DND-41 (cell line): ENCODE data around the gene PACRG.

Source experiments
- ATAC-seq: fragments of 200-7000 bp; cut with Tn5 transposase; 3 replicates; pipeline ENCODE4 v1.9.1; 2021; ENCODE audit warnings: low read depth; ENCODE audit not compliant: insufficient read depth
- DNase-seq: peaks from one replicate; pipeline ENCODE4 v3.0.0-alpha.2; 2020
- H2AFZ ChIP-seq: 2 replicates; pipeline ENCODE4 v1.6.0; 2012; ENCODE audit warnings: low read depth, low read length
- H3K27ac ChIP-seq: 2 replicates; pipeline ENCODE4 v1.5.1; 2012; ENCODE audit warnings: low read length, inconsistent platforms
- H3K27me3 ChIP-seq: fragments of 200-600 bp; sonication (generic); 2 replicates; pipeline ENCODE4 v1.6.0; 2012; ENCODE audit warnings: low read length, mild to moderate bottlenecking, inconsistent platforms; ENCODE audit not compliant: insufficient read depth, poor library complexity
- H3K36me3 ChIP-seq: 2 replicates; pipeline ENCODE4 v1.5.1; 2012; ENCODE audit warnings: low read length, inconsistent platforms; ENCODE audit not compliant: insufficient read depth
- H3K4me1 ChIP-seq: 2 replicates; pipeline ENCODE4 v1.5.1; 2012; ENCODE audit warnings: mild to moderate bottlenecking, low read length; ENCODE audit not compliant: insufficient read depth
- H3K4me2 ChIP-seq: 2 replicates; pipeline ENCODE4 v1.6.0; 2012; ENCODE audit warnings: mild to moderate bottlenecking, moderate library complexity, low read length, inconsistent platforms; ENCODE audit not compliant: insufficient read depth
- H3K4me3 ChIP-seq, 2 experiments: fragments of 200-600 bp in 1 of 2; shearing (Covaris generic) in 1 of 2; 2 replicates each; pipeline ENCODE4 v1.5.1; 2012 to 2016; ENCODE audit warnings: inconsistent platforms in 2 of 2, low read length in 2 of 2, mild to moderate bottlenecking in 2 of 2, low read depth in 1 of 2, moderate library complexity in 1 of 2
- H3K79me2 ChIP-seq: 2 replicates; pipeline ENCODE4 v1.6.0; 2012; ENCODE audit warnings: low read length, inconsistent platforms; ENCODE audit not compliant: insufficient read depth
- H3K9ac ChIP-seq: 2 replicates; pipeline ENCODE4 v1.6.0; 2012; ENCODE audit warnings: low read depth, mild to moderate bottlenecking, inconsistent platforms, low read length, moderate library complexity
- H3K9me3 ChIP-seq: 2 replicates; pipeline ENCODE4 v1.5.1; 2012; ENCODE audit warnings: low read length, moderate library complexity, mild to moderate bottlenecking, inconsistent platforms; ENCODE audit not compliant: insufficient read depth, severe bottlenecking
- H4K20me1 ChIP-seq: 2 replicates; pipeline ENCODE4 v1.6.0; 2012; ENCODE audit warnings: low read length; ENCODE audit not compliant: insufficient read depth
- CTCF ChIP-seq: IDR thresholded peaks from 2 replicates; pipeline ENCODE4 v1.5.1; 2012; ENCODE audit warnings: borderline replicate concordance, low read length, moderate library complexity, mild to moderate bottlenecking; ENCODE audit not compliant: poor library complexity, severe bottlenecking; ENCODE audit errors: extremely low read depth
- EZH2 ChIP-seq: IDR thresholded peaks from 3 replicates; pipeline ENCODE4 v1.6.1; 2012; ENCODE audit warnings: borderline replicate concordance, low read depth, mild to moderate bottlenecking, moderate library complexity, low read length, inconsistent platforms; ENCODE audit not compliant: severe bottlenecking

The PACRG gene

GRCh38 chr6:162999575-163000285, 272.0 kb downstream of the PACRG start:
- TF ChIP-seq CTCF (no peak), EZH2 (no peak)
- H3K27ac ChIP-seq, result no peak overlapping the region
- H3K36me3 ChIP-seq, result no peaks in the 10 kb centered on the region
- H3K9ac ChIP-seq, result no peak overlapping the region
- H3K4me1 ChIP-seq, result no peaks in the 10 kb centered on the region
- no peak overlapping the region for H2AFZ ChIP-seq
- H3K9me3 ChIP-seq, result no peaks in the 10 kb centered on the region
- DNase-seq, result no peak
- no peak overlapping the region for H3K4me3 ChIP-seq
- no peak overlapping the region for H3K4me2 ChIP-seq
- H3K79me2 ChIP-seq, result no peaks in the 10 kb centered on the region
- no peaks in the 10 kb centered on the region for H3K27me3 ChIP-seq
- H4K20me1 ChIP-seq, result no peaks in the 10 kb centered on the region
- no peak for ATAC-seq

- ATAC-seq, result no peak
- no peak for DNase-seq
- H3K27me3 ChIP-seq, result no peaks in the 10 kb centered on the region
- H3K27ac ChIP-seq, result no peak overlapping the region
- H2AFZ ChIP-seq, result no peak overlapping the region
- no peak overlapping the region for H3K4me2 ChIP-seq
- H3K79me2 ChIP-seq, result no peaks in the 10 kb centered on the region
- no peaks in the 10 kb centered on the region for H3K4me1 ChIP-seq
- no peaks in the 10 kb centered on the region for H3K9me3 ChIP-seq
- no peaks in the 10 kb centered on the region for H4K20me1 ChIP-seq
- no peak overlapping the region for H3K9ac ChIP-seq
- no peak for TF ChIP-seq CTCF
- no peak for TF ChIP-seq EZH2
- H3K36me3 ChIP-seq, result no peaks in the 10 kb centered on the region
- H3K4me3 ChIP-seq, result no peak overlapping the region
Observed at GRCh38 chr6:163001330-163001729, 273.6 kb downstream of the PACRG start.

GRCh38 chr6:163008186-163008585, 280.4 kb downstream of the PACRG start:
- ATAC-seq (no peak), DNase-seq (no peak)
- Histone ChIP-seq H3K27ac (no peak overlapping the region), H3K27me3 (no peaks in the 10 kb centered on the region), H3K79me2 (no peaks in the 10 kb centered on the region), H3K9me3 (no peaks in the 10 kb centered on the region), H3K4me1 (no peaks in the 10 kb centered on the region), H3K4me2 (no peak overlapping the region), H3K9ac (no peak overlapping the region), H4K20me1 (no peaks in the 10 kb centered on the region), H2AFZ (no peak overlapping the region), H3K4me3 (no peak overlapping the region), H3K36me3 (no peaks in the 10 kb centered on the region)
- TF ChIP-seq EZH2 (no peak), CTCF (no peak)
